Ovary (tissue), 9 donors: ENCODE measurements around the gene RCSD1. TPM values are rescaled to one million over a fixed set of nuclear protein-coding genes. Genes with fewer than 3 reads are reported as not detected.

Source experiments
- DNase-seq, 5 donors: peaks; one replicate each; pipeline ENCODE4 v3.0.0-alpha.2; 2019 to 2020
- H3K27ac ChIP-seq, 2 donors: fragments of 200-600 bp; one replicate each; pipeline versions ENCODE4 v1.5.1 to v1.8.0; 2019 to 2022
- H3K27me3 ChIP-seq: fragments of 200-600 bp; one replicate; pipeline ENCODE4 v1.8.0; 2022
- H3K36me3 ChIP-seq: fragments of 200-600 bp; sonication (generic); one replicate; pipeline ENCODE4 v1.5.1; 2019
- H3K4me1 ChIP-seq: one replicate; pipeline ENCODE4 v1.8.1; 2013; ENCODE audit warnings: mild to moderate bottlenecking, moderate library complexity; ENCODE audit not compliant: insufficient read depth
- H3K4me3 ChIP-seq: fragments of 200-600 bp; sonication (generic); one replicate; pipeline ENCODE4 v1.5.1; 2017
- H3K9me3 ChIP-seq, 2 donors: fragments of 200-600 bp in 1 of 2; sonication (generic) in 1 of 2; one replicate each; pipeline versions ENCODE4 v1.5.1 to v1.8.1; 2013 to 2019; ENCODE audit warnings: mild to moderate bottlenecking in 1 of 2, moderate library complexity in 1 of 2
- CTCF ChIP-seq, 3 donors: fragments of 450-650 bp in 2 of 3; fragments of 200-600 bp in 1 of 3; IDR thresholded peaks; one replicate each; pipeline versions ENCODE4 v1.5.1 to v1.8.0; 2016 to 2022; ENCODE audit warnings: antibody characterized with exemption in 3 of 3, mild to moderate bottlenecking in 1 of 3
- EP300 ChIP-seq: sonication (generic); formaldehyde crosslinking; IDR thresholded peaks from one replicate; pipeline ENCODE4 v1.6.1; 2017; ENCODE audit warnings: antibody characterized with exemption
- POLR2A ChIP-seq: fragments of 450-650 bp; IDR thresholded peaks from one replicate; pipeline ENCODE4 v1.6.1; 2017; ENCODE audit warnings: antibody characterized with exemption, mild to moderate bottlenecking, moderate library complexity
- WGBS, 3 donors: extraction: QIAGEN DNeasy Blood & Tissue Kit in 1 of 3; methylation state at CpG; one replicate each; pipeline versions ENCODE4 v1.1.5 to v1.1.7; 2013 to 2017; 5-methylcytosine and 5-hydroxymethylcytosine counted together
- intact Hi-C, 4 donors: fragments of 100-400 bp; cut with DNase I; formaldehyde crosslinking; loops; one replicate each; pipeline versions ENCODE4 v1.11.0 to v1.15.1; 2022 to 2023
- polyA plus RNA-seq, 2 donors: library from polyadenylated mRNA; stranded (reverse); fragments of 200-250 nt in 1 of 2; fragments of 350-450 nt in 1 of 2; fragmentation: Illumina TruSeq in 1 of 2; extraction: RNeasy Lipid Tissue Mini Kit (QIAGEN cat#74804) in 1 of 2; gene quantifications; one replicate each; pipeline ENCODE4 v1.2.3, GENCODE V29; 2013 to 2014
- total RNA-seq, 7 donors: library from RNA; depleted of rRNA in 2 of 7; stranded (reverse); fragments of >200 nt in 2 of 7; fragmentation: NEBNext Ultra II Directional in 3 of 7; extraction: Animal tissue kit (Norgen Biotek cat#: 25700) in 3 of 7; gene quantifications; one replicate each; pipeline versions ENCODE4 v1.1.0 to v1.2.4, GENCODE V29; 2016 to 2023
- donor health status: DM: no; HTN: no; CAD: no; lungs with moderate emphysema.
- donor health status: DM: no; HTN: no; CAD: no.
- donor health status: Bipolar disorder and iron deficiency.
- donor health status: DM: yes; HTN: yes; CAD: no.
- donor health status: DM: no; HTN: no; CAD: no.
- donor health status: DM: yes; HTN: yes; CAD: no.

Gene RCSD1
- total and polyA plus RNA-seq, 9 donors = 2.1 to 10.9 (median 3.2) TPM

- intact Hi-C loops = no loop called here
- Histone ChIP-seq H3K36me3 (no peaks in the 10 kb centered on the region), H3K4me3 (no peak overlapping the region), H3K27ac (no peak overlapping the region), H3K27me3 (no peaks in the 10 kb centered on the region), H3K4me1 (no peaks in the 10 kb centered on the region), H3K9me3 (no peaks in the 10 kb centered on the region)
- no peak for TF ChIP-seq POLR2A
- TF ChIP-seq EP300 = no peak
- TF ChIP-seq CTCF (IDR thresholded peaks at IDR 0.05) = no peak
- WGBS, 3 donors = 85 to 90% (median 88%) methylated on average over 4 of the region's 4 CpGs
- no peak for DNase-seq
Observed at GRCh38 chr1:167673265-167673664, 43.2 kb downstream of the RCSD1 start.

- no peak for DNase-seq
- no peaks in the 10 kb centered on the region for H3K4me1 ChIP-seq
- no peak overlapping the region for H3K27ac ChIP-seq
- no peaks in the 10 kb centered on the region for H3K36me3 ChIP-seq
- WGBS, 3 donors = 72 to 85% (median 72%) methylated on average over 2 of the region's 2 CpGs
- no peak overlapping the region for H3K4me3 ChIP-seq
- H3K9me3 ChIP-seq = no peaks in the 10 kb centered on the region
- intact Hi-C loops = no loop called here
- no peak for TF ChIP-seq CTCF (IDR thresholded peaks at IDR 0.05)
- TF ChIP-seq POLR2A = no peak
- TF ChIP-seq EP300 = no peak
- H3K27me3 ChIP-seq = no peaks in the 10 kb centered on the region
Observed at GRCh38 chr1:167674156-167674555, 44.1 kb downstream of the RCSD1 start.

- H3K4me3 ChIP-seq = no peak overlapping the region
- H3K36me3 ChIP-seq = no peaks in the 10 kb centered on the region
- TF ChIP-seq CTCF (IDR thresholded peaks at IDR 0.05) = no peak
- TF ChIP-seq POLR2A = no peak
- no peak for TF ChIP-seq EP300
- intact Hi-C loops = no loop called here
- H3K4me1 ChIP-seq = no peaks in the 10 kb centered on the region
- no peak overlapping the region for H3K27ac ChIP-seq
- 47 to 61% (median 50%) methylated on average over 5 of the region's 5 CpGs for whole genome bisulfite sequencing, 3 donors
- H3K27me3 ChIP-seq = no peaks in the 10 kb centered on the region
- no peak for DNase-seq
- no peaks in the 10 kb centered on the region for H3K9me3 ChIP-seq
Observed at GRCh38 chr1:167675440-167675839, 45.4 kb downstream of the RCSD1 start.

GRCh38 chr1:167676205-167676915, 46.3 kb downstream of the RCSD1 start:
- H3K27me3 ChIP-seq = no peaks in the 10 kb centered on the region
- 91 to 94% (median 92%) methylated on average over 2 of the region's 2 CpGs for WGBS, 3 donors
- H3K4me3 ChIP-seq = no peak overlapping the region
- no peaks in the 10 kb centered on the region for H3K9me3 ChIP-seq
- H3K27ac ChIP-seq = no peak overlapping the region
- H3K36me3 ChIP-seq = no peaks in the 10 kb centered on the region
- intact Hi-C loops = no loop called here
- no peak for DNase-seq
- no peaks in the 10 kb centered on the region for H3K4me1 ChIP-seq
- TF ChIP-seq CTCF (IDR thresholded peaks at IDR 0.05) = no peak
- TF ChIP-seq POLR2A = no peak
- TF ChIP-seq EP300 = no peak
